Large intestine (tissue), 3 donors: Measurements from ENCODE around the gene CUX1. TPM values are rescaled to one million over a fixed set of nuclear protein-coding genes. Genes with fewer than 3 reads are reported as not detected.
"Not testable (repeated sequence)": the region's sequence is repeated elsewhere in the genome, so short reads cannot be mapped to it uniquely, and the experiment has no call there.

Experiments used
- DNase-seq, 2 donors: peaks; one replicate each; pipeline versions ENCODE4 v3.0.0 to v3.0.0-alpha.2; 2013
- H3K27ac ChIP-seq: one replicate; pipeline ENCODE4 v1.5.1; 2013; ENCODE audit warnings: low read length
- H3K27me3 ChIP-seq: 2 replicates; pipeline ENCODE4 v1.6.1; 2013; ENCODE audit warnings: low read length; ENCODE audit not compliant: control insufficient read depth, insufficient read depth
- H3K36me3 ChIP-seq: 2 replicates; pipeline ENCODE4 v1.6.1; 2013; ENCODE audit warnings: low read length; ENCODE audit not compliant: control insufficient read depth, insufficient read depth
- H3K4me1 ChIP-seq: one replicate; pipeline ENCODE4 v1.6.1; 2013; ENCODE audit warnings: low read length; ENCODE audit not compliant: control insufficient read depth, insufficient read depth
- H3K4me3 ChIP-seq: one replicate; pipeline ENCODE4 v1.5.1; 2013; ENCODE audit warnings: low read length
- H3K9me3 ChIP-seq: one replicate; pipeline ENCODE4 v1.6.1; 2013; ENCODE audit warnings: mild to moderate bottlenecking, low read depth, low read length, moderate library complexity; ENCODE audit not compliant: control insufficient read depth
- WGBS: methylation state at CpG from one replicate; pipeline ENCODE4 v1.1.5; 2013; ENCODE audit warnings: low lambda C conversion rate; ENCODE audit not compliant: insufficient coverage; 5-methylcytosine and 5-hydroxymethylcytosine counted together
- polyA plus RNA-seq: library from polyadenylated mRNA; unstranded; fragments of 120-200 nt; gene quantifications from one replicate; pipeline ENCODE4 v1.2.1, GENCODE V29; 2013

The CUX1 gene
- polyA plus RNA-seq, 1 donor, result 72.9 TPM

GRCh38 chr7:102006695-102007094 lies 189.3 kb downstream of the CUX1 start:
- WGBS, result no CpG with 5 or more reads among the region's 15 CpGs
- Histone ChIP-seq H3K9me3 (no peaks in the 10 kb centered on the region), H3K4me3 (no peak overlapping the region), H3K4me1 (no peaks in the 10 kb centered on the region), H3K36me3 (peaks cover 15% of the 10 kb centered on the region), H3K27ac (no peak overlapping the region), H3K27me3 (no peaks in the 10 kb centered on the region)
- no peak for DNase-seq

GRCh38 chr7:102008535-102009262 lies 191.3 kb downstream of the CUX1 start:
- Histone ChIP-seq H3K9me3 (no peaks in the 10 kb centered on the region), H3K4me3 (no peak overlapping the region), H3K27me3 (no peaks in the 10 kb centered on the region), H3K4me1 (peaks cover 4% of the 10 kb centered on the region), H3K36me3 (peaks cover 15% of the 10 kb centered on the region), H3K27ac (no peak overlapping the region)
- no CpG with 5 or more reads among the region's 12 CpGs for WGBS
- peak; percentile 19 to 33 for DNase-seq

GRCh38 chr7:102009628-102010027 lies 192.2 kb downstream of the CUX1 start:
- H3K36me3 ChIP-seq, result peaks cover 19% of the 10 kb centered on the region
- H3K27ac ChIP-seq, result no peak overlapping the region
- no peaks in the 10 kb centered on the region for H3K9me3 ChIP-seq
- H3K4me1 ChIP-seq, result peaks cover 4% of the 10 kb centered on the region
- no peaks in the 10 kb centered on the region for H3K27me3 ChIP-seq
- no peak overlapping the region for H3K4me3 ChIP-seq
- no CpG with 5 or more reads among the region's 5 CpGs for WGBS
- no peak for DNase-seq

GRCh38 chr7:102012112-102012830 lies 194.8 kb downstream of the CUX1 start:
- not testable (repeated sequence) for H3K9me3 ChIP-seq, DNase-seq, H3K27me3 ChIP-seq, H3K4me3 ChIP-seq, H3K4me1 ChIP-seq, H3K27ac ChIP-seq
- peaks cover 14% of the 10 kb centered on the region for H3K36me3 ChIP-seq
- WGBS, result no CpG with 5 or more reads among the region's 13 CpGs

GRCh38 chr7:102012941-102013461 lies 195.6 kb downstream of the CUX1 start:
- Histone ChIP-seq H3K27ac (no peak overlapping the region), H3K9me3 (no peaks in the 10 kb centered on the region), H3K36me3 (peaks cover 14% of the 10 kb centered on the region), H3K4me1 (peaks cover 4% of the 10 kb centered on the region), H3K27me3 (no peaks in the 10 kb centered on the region), H3K4me3 (no peak overlapping the region)
- WGBS, result 23% methylated on average over 4 of the region's 9 CpGs
- no peak for DNase-seq

- no CpG with 5 or more reads among the region's 12 CpGs for WGBS
- Histone ChIP-seq H3K27ac (no peak overlapping the region), H3K4me1 (no peaks in the 10 kb centered on the region), H3K36me3 (peaks cover 11% of the 10 kb centered on the region), H3K4me3 (no peak overlapping the region), H3K27me3 (no peaks in the 10 kb centered on the region), H3K9me3 (no peaks in the 10 kb centered on the region)
- no peak for DNase-seq
These were observed 201.4 kb downstream of the CUX1 start for GRCh38 chr7:102018876-102019275.

- peaks cover 7% of the 10 kb centered on the region for H3K36me3 ChIP-seq
- no peaks in the 10 kb centered on the region for H3K9me3 ChIP-seq
These were observed 202.0 kb downstream of the CUX1 start for GRCh38 chr7:102019461-102019860.

GRCh38 chr7:102021841-102022618 lies 204.6 kb downstream of the CUX1 start:
- no peaks in the 10 kb centered on the region for H3K9me3 ChIP-seq
- no peak overlapping the region for H3K4me3 ChIP-seq
- H3K27ac ChIP-seq, result no peak overlapping the region
- peaks cover 7% of the 10 kb centered on the region for H3K36me3 ChIP-seq
- no peak for DNase-seq
- no peaks in the 10 kb centered on the region for H3K27me3 ChIP-seq
- 100% methylated on average over 1 of the region's 24 CpGs for WGBS
- peaks cover 14% of the 10 kb centered on the region for H3K4me1 ChIP-seq

More at GRCh38 chr7:102019461-102019860, 202.0 kb downstream of the CUX1 start:
- Histone ChIP-seq H3K27me3 (no peaks in the 10 kb centered on the region), H3K27ac (no peak overlapping the region), H3K4me1 (peaks cover 5% of the 10 kb centered on the region), H3K4me3 (no peak overlapping the region)
- no peak for DNase-seq
- WGBS, result 80% methylated on average over 1 of the region's 7 CpGs

GRCh38 chr7:102024005-102024768 lies 206.8 kb downstream of the CUX1 start:
- Histone ChIP-seq H3K4me3 (no peak overlapping the region), H3K27ac (peak overlapping the region; percentile 88), H3K9me3 (no peaks in the 10 kb centered on the region), H3K27me3 (no peaks in the 10 kb centered on the region), H3K4me1 (peaks cover 14% of the 10 kb centered on the region), H3K36me3 (peaks cover 15% of the 10 kb centered on the region)
- WGBS, result no CpG with 5 or more reads among the region's 10 CpGs
- DNase-seq, result peak in 1 of 2 donors; percentile 17
